Measurements from ENCODE around the gene USP10. TPM values are rescaled to one million over a fixed set of nuclear protein-coding genes. Genes with fewer than 3 reads are reported as not detected.

The USP10 gene, protein sequence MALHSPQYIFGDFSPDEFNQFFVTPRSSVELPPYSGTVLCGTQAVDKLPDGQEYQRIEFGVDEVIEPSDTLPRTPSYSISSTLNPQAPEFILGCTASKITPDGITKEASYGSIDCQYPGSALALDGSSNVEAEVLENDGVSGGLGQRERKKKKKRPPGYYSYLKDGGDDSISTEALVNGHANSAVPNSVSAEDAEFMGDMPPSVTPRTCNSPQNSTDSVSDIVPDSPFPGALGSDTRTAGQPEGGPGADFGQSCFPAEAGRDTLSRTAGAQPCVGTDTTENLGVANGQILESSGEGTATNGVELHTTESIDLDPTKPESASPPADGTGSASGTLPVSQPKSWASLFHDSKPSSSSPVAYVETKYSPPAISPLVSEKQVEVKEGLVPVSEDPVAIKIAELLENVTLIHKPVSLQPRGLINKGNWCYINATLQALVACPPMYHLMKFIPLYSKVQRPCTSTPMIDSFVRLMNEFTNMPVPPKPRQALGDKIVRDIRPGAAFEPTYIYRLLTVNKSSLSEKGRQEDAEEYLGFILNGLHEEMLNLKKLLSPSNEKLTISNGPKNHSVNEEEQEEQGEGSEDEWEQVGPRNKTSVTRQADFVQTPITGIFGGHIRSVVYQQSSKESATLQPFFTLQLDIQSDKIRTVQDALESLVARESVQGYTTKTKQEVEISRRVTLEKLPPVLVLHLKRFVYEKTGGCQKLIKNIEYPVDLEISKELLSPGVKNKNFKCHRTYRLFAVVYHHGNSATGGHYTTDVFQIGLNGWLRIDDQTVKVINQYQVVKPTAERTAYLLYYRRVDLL
- total RNA-seq: 47.8 TPM

- DNase-seq: peak; percentile 94
These were observed at the start of gene USP10 for GRCh38 chr16:84699712-84700445. TSS of gene USP10 (plus strand) at chr16:84700000. CDS start at chr16:84700091, 91 bp downstream.

- DNase-seq: no peak
These were observed 49.5 kb upstream of the USP10 start for GRCh38 chr16:84650062-84650991.

- no peak for DNase-seq
These were observed 47.2 kb upstream of the USP10 start for GRCh38 chr16:84652566-84652965.

GRCh38 chr16:84654238-84654637, 45.6 kb upstream of the USP10 start:
- DNase-seq: no peak

- DNase-seq: no peak
These were observed 44.8 kb upstream of the USP10 start for GRCh38 chr16:84654998-84655397.

- DNase-seq: no peak
These were observed 43.2 kb upstream of the USP10 start for GRCh38 chr16:84656649-84657048.

DNA sequence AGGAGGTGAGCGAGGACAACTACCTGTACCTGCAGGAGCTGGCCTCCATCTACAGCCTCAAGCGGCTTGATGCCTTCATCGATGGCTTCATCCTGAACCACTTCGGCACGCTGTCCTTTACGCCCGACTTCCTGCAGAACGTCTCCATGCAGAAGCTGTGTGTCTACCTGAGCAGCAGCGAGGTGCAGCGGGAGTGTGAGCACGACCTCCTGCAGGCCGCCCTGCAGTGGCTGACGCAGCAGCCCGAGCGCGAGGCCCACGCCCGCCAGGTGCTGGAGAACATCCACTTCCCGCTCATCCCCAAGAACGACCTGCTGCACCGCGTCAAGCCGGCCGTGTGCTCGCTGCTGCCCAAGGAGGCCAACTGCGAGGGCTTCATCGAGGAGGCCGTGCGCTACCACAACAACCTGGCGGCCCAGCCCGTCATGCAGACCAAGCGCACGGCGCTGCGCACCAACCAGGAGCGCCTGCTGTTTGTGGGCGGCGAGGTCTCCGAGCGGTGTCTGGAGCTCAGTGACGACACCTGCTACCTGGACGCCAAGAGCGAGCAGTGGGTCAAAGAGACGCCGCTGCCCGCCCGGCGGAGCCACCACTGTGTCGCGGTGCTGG, 42.5 kb upstream of the USP10 start:
- no peak for DNase-seq

- no peak for DNase-seq
These were observed 41.1 kb upstream of the USP10 start for GRCh38 chr16:84658690-84659089.

DNA sequence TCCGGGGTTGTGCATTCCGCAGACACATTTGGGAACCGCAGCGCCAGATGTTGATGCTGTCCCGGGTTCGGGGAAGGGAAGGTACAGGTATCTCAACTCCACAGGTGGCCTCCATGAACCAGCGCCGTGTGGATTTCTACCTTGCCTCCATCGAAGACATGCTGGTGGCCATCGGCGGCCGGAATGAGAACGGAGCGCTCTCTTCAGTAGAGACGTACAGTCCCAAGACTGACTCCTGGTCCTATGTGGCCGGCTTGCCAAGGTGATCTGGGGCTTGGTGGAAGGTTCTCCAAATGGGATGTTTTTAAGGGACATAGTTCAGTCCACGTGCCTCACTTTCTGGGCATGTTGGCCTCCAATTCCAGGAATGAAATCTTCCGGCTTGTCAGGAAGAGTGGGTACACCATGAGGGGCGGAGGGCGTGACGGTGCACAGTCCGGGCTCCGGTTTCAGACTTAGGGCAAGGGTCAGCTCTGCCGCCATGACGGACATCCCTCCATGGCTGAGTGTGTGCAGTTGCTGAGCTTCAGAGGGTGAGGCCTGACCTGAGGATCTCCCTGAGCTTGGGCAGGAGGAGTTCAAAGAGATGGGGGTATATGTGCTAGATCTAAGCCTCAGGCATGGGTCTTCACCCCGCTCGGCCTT, 40.0 kb upstream of the USP10 start:
- DNase-seq: no peak

- no peak for DNase-seq
These were observed 38.8 kb upstream of the USP10 start for GRCh38 chr16:84660973-84661372.

- DNase-seq: no peak
These were observed 38.3 kb upstream of the USP10 start for GRCh38 chr16:84661418-84662060.

GRCh38 chr16:84662471-84662870, 37.3 kb upstream of the USP10 start:
- DNase-seq: no peak

DNA sequence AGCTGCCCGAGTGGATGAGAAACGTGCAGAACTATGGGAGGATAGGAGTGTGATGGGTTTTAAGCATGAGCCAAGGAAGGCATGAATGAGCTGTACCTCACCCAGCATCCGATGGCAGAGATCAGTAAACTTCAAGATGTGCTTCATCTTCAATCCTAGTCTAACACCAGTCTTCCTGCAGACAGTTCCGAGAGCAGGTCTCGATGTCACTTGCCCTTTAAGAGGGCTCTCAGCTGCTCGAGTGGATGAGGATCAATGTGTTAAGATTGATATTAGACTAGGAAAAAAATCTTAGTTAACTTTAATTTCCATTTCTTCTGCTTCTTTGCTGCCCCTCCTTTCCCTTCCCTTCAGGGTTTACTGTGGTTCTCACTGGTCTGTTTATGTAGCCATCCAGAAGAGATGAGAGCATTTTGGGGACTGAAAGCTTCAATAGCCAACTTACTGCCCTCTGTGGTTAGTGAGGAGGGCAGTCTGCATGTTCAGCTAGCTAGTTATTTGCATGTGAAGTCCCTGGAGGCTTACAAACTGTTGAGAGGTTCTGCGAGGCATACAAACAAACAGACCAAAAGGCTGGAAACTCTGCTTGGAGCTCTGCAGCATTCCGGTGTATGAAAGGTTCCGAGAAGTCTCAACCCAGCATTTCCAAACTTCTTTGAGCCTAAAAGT, 36.2 kb upstream of the USP10 start:
- no peak for DNase-seq

DNA sequence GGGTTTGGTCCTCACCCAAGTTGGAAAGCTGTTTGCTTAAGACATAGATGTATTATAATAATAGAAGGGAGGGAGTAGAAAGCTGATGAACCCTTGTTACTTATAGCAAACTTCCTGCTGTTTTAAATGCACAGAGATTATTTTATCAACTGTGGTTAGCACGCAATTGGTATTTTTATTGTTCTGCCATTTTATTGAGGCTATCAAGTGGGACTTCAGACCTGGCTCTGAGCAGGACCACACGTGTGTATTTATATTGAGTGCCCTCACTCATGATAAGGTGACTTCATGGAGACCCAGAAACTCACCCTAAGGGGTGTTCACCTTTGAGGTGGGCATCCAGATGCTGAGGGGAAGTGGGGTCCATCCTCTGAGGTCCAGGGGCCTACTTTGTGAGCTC, 34.4 kb upstream of the USP10 start:
- DNase-seq: no peak

DNA sequence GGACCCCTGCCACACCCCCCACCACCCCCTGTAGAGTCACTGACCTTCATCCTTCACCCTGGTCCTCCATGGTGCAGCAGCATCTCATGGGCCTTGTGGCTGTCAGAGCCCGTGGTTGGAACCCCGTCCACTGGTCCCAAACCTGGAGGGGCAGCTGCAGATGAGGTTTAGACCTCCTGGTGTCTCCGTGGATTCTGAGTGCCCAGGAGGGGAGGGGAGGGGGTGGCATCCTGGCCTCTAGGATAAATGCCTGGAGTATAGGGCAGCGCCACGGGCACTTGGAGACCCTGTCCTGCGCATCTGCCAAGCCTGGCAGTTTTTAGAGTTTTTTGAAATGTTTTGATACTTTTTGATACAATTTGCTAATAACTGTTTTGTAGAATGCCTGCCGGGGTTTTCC, 34.0 kb upstream of the USP10 start:
- no peak for DNase-seq

DNA sequence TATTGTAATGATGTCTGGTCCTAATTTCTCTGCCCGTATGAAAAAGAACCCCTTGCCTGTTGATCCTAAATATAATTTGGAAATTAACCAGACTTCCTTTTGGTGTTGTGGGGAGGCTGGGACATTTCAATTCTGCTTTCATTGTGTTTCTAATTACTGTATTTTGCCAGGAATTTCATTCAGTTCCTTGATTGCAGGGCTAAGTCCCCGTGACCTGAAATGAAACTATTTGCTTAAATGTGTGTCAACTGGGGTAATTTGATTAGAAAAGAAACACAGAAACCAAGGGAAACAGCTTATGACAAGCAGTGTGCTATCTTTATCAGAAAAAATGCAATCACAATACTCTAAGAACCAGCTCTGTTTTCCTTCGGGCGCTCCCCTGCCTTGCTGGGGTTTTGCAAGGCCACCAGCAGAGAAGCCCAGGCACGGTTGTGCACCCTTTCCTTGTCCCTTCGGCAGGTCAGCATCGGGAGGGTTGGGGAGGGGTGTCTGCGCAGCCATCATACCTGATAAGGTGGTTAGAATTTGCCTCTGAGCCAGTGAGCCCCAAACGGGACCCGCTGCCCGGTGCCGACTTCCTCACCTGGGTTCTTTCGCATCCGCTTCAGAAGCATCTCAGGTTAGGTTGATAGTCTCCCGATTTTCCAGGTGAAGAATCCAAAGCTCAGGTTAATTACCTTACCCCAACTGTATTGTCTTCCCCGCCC, 32.0 kb upstream of the USP10 start:
- DNase-seq: peak; percentile 16

- DNase-seq: no peak
These were observed 29.7 kb upstream of the USP10 start for GRCh38 chr16:84670063-84670462.

DNA sequence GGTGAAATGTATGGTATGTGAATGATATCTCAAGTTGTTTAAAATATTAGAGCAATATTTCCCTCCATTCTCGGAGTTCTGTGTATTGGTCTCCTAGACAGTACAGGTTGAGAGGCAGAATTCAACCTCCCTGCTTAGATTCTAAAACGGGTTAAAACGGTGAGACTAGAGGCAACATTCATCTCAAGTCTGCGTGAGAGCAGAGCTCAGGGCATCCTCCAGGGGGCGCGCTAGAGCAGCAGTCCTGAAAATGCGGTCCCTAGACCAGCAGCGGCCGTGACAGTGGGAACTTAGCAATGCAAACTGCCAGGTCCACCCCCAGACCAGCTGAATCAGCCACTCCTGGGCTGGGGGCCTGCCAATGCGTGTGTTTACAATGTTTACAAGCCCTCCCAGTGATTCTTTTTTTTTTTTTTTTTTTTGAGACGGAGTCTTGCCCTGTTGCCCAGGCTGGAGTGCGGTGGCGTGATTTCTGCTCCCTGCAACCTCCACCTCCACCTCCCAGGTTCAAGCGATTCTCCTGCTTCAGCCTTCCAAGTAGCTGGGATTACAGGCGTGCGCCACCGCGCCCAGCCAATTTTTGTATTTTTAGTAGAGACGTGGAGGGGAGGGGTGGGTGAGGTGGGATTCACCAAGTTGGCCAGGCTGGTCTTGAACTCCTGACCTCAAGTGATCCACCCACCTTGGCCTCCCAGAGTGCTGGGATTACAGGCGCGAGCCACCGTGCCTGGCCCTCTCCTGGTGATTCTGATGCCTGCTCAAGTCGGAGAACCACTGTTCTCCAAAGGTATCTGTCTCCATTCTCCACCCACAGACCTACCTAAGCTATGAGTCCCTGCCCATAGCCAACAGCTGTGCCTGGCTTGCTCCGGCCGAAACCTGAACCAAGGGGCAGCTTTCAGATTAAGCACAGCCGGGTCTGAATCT, 27.3 kb upstream of the USP10 start:
- peak; percentile 75 for DNase-seq

Measured in tongue (tissue), 2 donors.